Endothelial cell of umbilical vein (primary cell): Measurements from ENCODE around the gene WNT8A. TPM values are rescaled to one million over a fixed set of nuclear protein-coding genes. Genes with fewer than 3 reads are reported as not detected.

Experiments used
- BruUV-seq: library from RNA; stranded (reverse); fragments of 400-500 nt; replicated peaks from 2 replicates; lab custom pipeline; 2021; lab: Mats Ljungman, UMichigan
- CTCF ChIA-PET: fragments of 300-600, 350-600 bp; sonication (Branson Sonifier 250); formaldehyde crosslinking; loops from one replicate; lab custom pipeline; 2021; ENCODE audit warnings: antibody characterized with exemption, inconsistent platforms; lab: Charles Lee
- POLR2A ChIA-PET: fragments of 300-600, 350-600 bp; sonication (Branson Sonifier 250); formaldehyde crosslinking; loops from one replicate; lab custom pipeline; 2021; ENCODE audit warnings: antibody characterized with exemption, inconsistent platforms; lab: Charles Lee
- DNase-seq: peaks from one replicate; pipeline ENCODE4 v3.0.0-alpha.2; 2011; ENCODE audit warnings: low read depth, low spot score
- FAIRE-seq: peaks from 2 replicates; lab custom pipeline; 2011; peaks lifted over from hg19 to GRCh38; lab: Jason Lieb, UNC
- H2AFZ ChIP-seq: 2 replicates; pipeline ENCODE4 v1.6.0; 2012; ENCODE audit warnings: low read depth, low read length, control low read depth, inconsistent platforms
- H3K27ac ChIP-seq: 2 replicates; pipeline ENCODE4 v1.5.1; 2011; ENCODE audit warnings: low read depth, mild to moderate bottlenecking, control low read depth, low read length, moderate library complexity; ENCODE audit not compliant: insufficient read depth
- H3K27me3 ChIP-seq, 2 experiments: 2 replicates each; pipeline versions ENCODE4 v1.6.0 to v1.6.1; 2011; ENCODE audit warnings: low read length in 2 of 2, mixed read lengths in 1 of 2; ENCODE audit not compliant: control insufficient read depth in 2 of 2, insufficient read depth in 2 of 2
- H3K36me3 ChIP-seq, 2 experiments: 2 replicates in 1 of 2; 3 replicates in 1 of 2; pipeline ENCODE4 v1.5.1; 2011; ENCODE audit warnings: low read length in 2 of 2, mild to moderate bottlenecking in 1 of 2, moderate library complexity in 1 of 2; ENCODE audit not compliant: control insufficient read depth in 2 of 2, insufficient read depth in 2 of 2; ENCODE audit errors: extremely low read depth in 1 of 2
- H3K4me1 ChIP-seq: 3 replicates; pipeline ENCODE4 v1.5.1; 2011; ENCODE audit warnings: mild to moderate bottlenecking, low read length; ENCODE audit not compliant: control insufficient read depth, insufficient read depth; ENCODE audit errors: extremely low read depth
- H3K4me2 ChIP-seq: 2 replicates; pipeline ENCODE4 v1.6.1; 2011; ENCODE audit warnings: low read length, control low read depth, mixed read lengths; ENCODE audit not compliant: insufficient read depth
- H3K4me3 ChIP-seq, 3 experiments: fragments of 200-600 bp in 1 of 3; sonication (generic), shearing (Covaris generic) in 1 of 3; replicated peaks in 1 of 3; 2 replicates each; pipeline ENCODE4 v1.5.1; 2011 to 2016; ENCODE audit warnings: control low read depth in 3 of 3, low read length in 3 of 3, mild to moderate bottlenecking in 2 of 3, inconsistent platforms in 1 of 3, low read depth in 1 of 3, moderate library complexity in 1 of 3; ENCODE audit not compliant: insufficient read depth in 1 of 3
- H3K79me2 ChIP-seq: 2 replicates; pipeline ENCODE4 v1.6.0; 2012; ENCODE audit warnings: low read length, inconsistent platforms; ENCODE audit not compliant: control insufficient read depth, insufficient read depth
- H3K9ac ChIP-seq: replicated peaks from 2 replicates; pipeline ENCODE3; 2011; ENCODE audit warnings: low read length, control low read depth; ENCODE audit not compliant: insufficient read depth; ENCODE audit errors: extremely low read depth
- H3K9me1 ChIP-seq: replicated peaks from 3 replicates; pipeline ENCODE4 v1.6.0; 2011; ENCODE audit warnings: mild to moderate bottlenecking, low read length; ENCODE audit not compliant: control insufficient read depth, insufficient read depth; ENCODE audit errors: extremely low read depth
- H3K9me3 ChIP-seq: replicated peaks from 2 replicates; pipeline ENCODE4 v1.5.1; 2012; ENCODE audit warnings: low read length, inconsistent platforms; ENCODE audit not compliant: control insufficient read depth, insufficient read depth
- H4K20me1 ChIP-seq: replicated peaks from 2 replicates; pipeline ENCODE3; 2011; ENCODE audit warnings: mild to moderate bottlenecking, low read length; ENCODE audit not compliant: control insufficient read depth, insufficient read depth; ENCODE audit errors: extremely low read depth
- CTCF ChIP-seq, 2 donors: IDR thresholded peaks; 1 replicate in 1 of 2; 2 replicates in 1 of 2; pipeline ENCODE4 v1.5.1; 2011; ENCODE audit warnings: low read length in 2 of 2, mild to moderate bottlenecking in 2 of 2, moderate library complexity in 2 of 2, control low read depth in 1 of 2, inconsistent platforms in 1 of 2, low read depth in 1 of 2; ENCODE audit not compliant: insufficient read depth in 1 of 2; ENCODE audit errors: extremely low read depth in 1 of 2
- EZH2 ChIP-seq: IDR thresholded peaks from 2 replicates; pipeline ENCODE4 v1.6.1; 2012; ENCODE audit warnings: borderline replicate concordance, low read depth, mild to moderate bottlenecking, moderate library complexity, low read length, inconsistent platforms; ENCODE audit not compliant: severe bottlenecking
- FOS ChIP-seq: IDR thresholded peaks from 2 replicates; pipeline ENCODE4 v1.6.1; 2011; ENCODE audit warnings: mild to moderate bottlenecking, low read length, moderate library complexity, borderline replicate concordance; ENCODE audit not compliant: insufficient read depth
- GATA2 ChIP-seq: IDR thresholded peaks from 2 replicates; pipeline ENCODE4 v1.7.0; 2011; ENCODE audit warnings: low read depth, mild to moderate bottlenecking, moderate library complexity, mixed read lengths, low read length; ENCODE audit not compliant: insufficient read length, insufficient read depth
- JUN ChIP-seq: IDR thresholded peaks from 2 replicates; pipeline ENCODE4 v1.6.1; 2011; ENCODE audit warnings: borderline replicate concordance, low read depth; ENCODE audit not compliant: insufficient read length, insufficient read depth
- MYC ChIP-seq: IDR thresholded peaks from one replicate; pipeline ENCODE4 v1.6.1; 2011; ENCODE audit warnings: mild to moderate bottlenecking, low read depth, low read length
- POLR2A ChIP-seq: IDR thresholded peaks from 2 replicates; pipeline ENCODE4 v1.6.1; 2012; ENCODE audit warnings: low read depth, mild to moderate bottlenecking, control low read depth, low read length
- POLR2AphosphoS5 ChIP-seq: IDR thresholded peaks from 2 replicates; pipeline ENCODE4 v1.6.1; 2012; ENCODE audit warnings: low read depth, mild to moderate bottlenecking, control low read depth, low read length, moderate library complexity; ENCODE audit not compliant: insufficient read depth
- dilution Hi-C: fragments of 300-500 bp; cut with MboI; formaldehyde crosslinking; loops from one replicate; pipeline ENCODE4 v1.15.0; 2019; ENCODE audit warnings: low sequenced_read_pairs; ENCODE audit not compliant: extremely low pct_ligation_motif_present
- intact Hi-C: fragments of 100-400 bp; cut with micrococcal nuclease; formaldehyde crosslinking; loops from one replicate; pipeline ENCODE4 v1.10.0; 2022
- polyA plus RNA-seq, 4 experiments: library from polyadenylated mRNA; depleted of rRNA in 3 of 4; stranded (reverse) in 3 of 4; unstranded in 1 of 4; fragments of >200 nt; gene quantifications; 2 replicates each; pipeline versions ENCODE4 v1.2.1 to v1.2.3, GENCODE V29; 2011 to 2012; ENCODE audit warnings: missing spikeins in 1 of 4
- total RNA-seq: library from RNA; stranded (reverse); gene quantifications from 2 replicates; pipeline ENCODE4 v1.2.3, GENCODE V29; 2021
- TF ChIP-seq, protein P1 (sequence below): IDR thresholded peaks from 2 replicates; pipeline ENCODE4 v1.6.1; 2011; ENCODE audit not compliant: insufficient read depth, insufficient read length

Gene WNT8A
- total and polyA plus RNA-seq, 2 donors (not counting 3 experiments of a cell fraction or from before 2014, with no cell fraction given) = not detected

DNA sequence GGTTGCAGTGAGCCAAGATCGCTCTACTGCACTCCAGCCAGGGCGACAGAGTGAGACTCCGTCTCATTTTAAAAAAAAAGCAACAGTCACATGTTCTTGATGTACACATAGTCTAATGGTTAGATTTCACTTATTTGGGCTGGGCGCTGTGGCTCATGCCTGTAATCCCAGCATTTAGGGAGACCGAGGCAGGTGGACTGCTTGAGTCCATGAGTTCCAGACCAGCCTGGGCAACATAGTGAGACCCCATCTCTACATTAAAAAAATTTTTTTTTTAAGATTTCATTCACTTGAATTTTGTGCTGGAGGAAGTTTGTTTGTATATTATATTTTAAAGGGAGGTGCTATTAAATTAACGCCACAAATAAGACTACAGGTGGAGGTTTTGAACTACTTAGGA, 21.9 kb downstream of the WNT8A start:
- Histone ChIP-seq H3K4me2 (no peak overlapping the region), H3K27ac (no peak overlapping the region), H3K4me3 (no peak overlapping the region), H3K36me3 (no peaks in the 10 kb centered on the region), H3K4me1 (no peaks in the 10 kb centered on the region), H3K9me3 (no peaks in the 10 kb centered on the region), H3K9me1 (no peaks in the 10 kb centered on the region), H4K20me1 (no peaks in the 10 kb centered on the region), H3K9ac (no peak overlapping the region), H3K27me3 (peaks cover 13 to 17% of the 10 kb centered on the region in 2 experiments), H3K79me2 (no peaks in the 10 kb centered on the region), H2AFZ (no peak overlapping the region)
- TF ChIP-seq EZH2 (no peak), JUN (no peak), POLR2A (no peak), GATA2 (no peak), CTCF (IDR thresholded peaks at IDR 0.05; ENCODE audit: extremely low read depth in 1 of 2, insufficient read depth in 1 of 2, low read depth in 1 of 2, low read length in 2 of 2) (no peak), FOS (no peak), MYC (no peak), POLR2AphosphoS5 (no peak)
- TF ChIP-seq, protein P1, sequence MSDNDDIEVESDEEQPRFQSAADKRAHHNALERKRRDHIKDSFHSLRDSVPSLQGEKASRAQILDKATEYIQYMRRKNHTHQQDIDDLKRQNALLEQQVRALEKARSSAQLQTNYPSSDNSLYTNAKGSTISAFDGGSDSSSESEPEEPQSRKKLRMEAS = no peak
- DNase-seq (no peak), FAIRE-seq (no peak)
- no TSS peak for BruUV-seq
- dilution Hi-C loops (no loop called here), intact Hi-C loops (no loop called here)
- POLR2A ChIA-PET = no interaction called here
- CTCF ChIA-PET = interaction anchor here (1.9 kb wide), 1 partner anchor 327 kb away, joined by 6 read pairs; no protein-coding TSS in a partner anchor
